DOHH2 (cell line): ENCODE results near the gene DUSP3.

Experiments used
- CTCF ChIP-seq: fragments of 200-600 bp; sonication (generic); IDR thresholded peaks from one replicate; pipeline ENCODE4 v1.5.1; 2014; ENCODE audit warnings: antibody characterized with exemption, mild to moderate bottlenecking, low read depth, low read length; ENCODE audit not compliant: poor library complexity, severe bottlenecking
- EZH2phosphoT487 ChIP-seq: fragments of 200-600 bp; sonication (generic); IDR thresholded peaks from 2 replicates; pipeline ENCODE4 v1.6.1; 2017; ENCODE audit warnings: borderline replicate concordance, mild to moderate bottlenecking, antibody characterized with exemption, low read length, moderate library complexity, mixed read lengths

GRCh38 chr17:43789482-43789881, 10.7 kb upstream of the DUSP3 start:
- no peak for TF ChIP-seq CTCF
- no peak for TF ChIP-seq EZH2phosphoT487
